M059J (cell line): ENCODE measurements around the gene PITX2. TPM values are rescaled to one million over a fixed set of nuclear protein-coding genes. Genes with fewer than 3 reads are reported as not detected.

Experiments
- DNase-seq: peaks from one replicate; pipeline ENCODE4 v3.0.0-alpha.2; 2012; ENCODE audit warnings: low read depth
- total RNA-seq: library from RNA; depleted of rRNA; stranded (reverse); fragments of >200 nt; shearing (Covaris generic); gene quantifications from 2 replicates; pipeline ENCODE4 v1.2.3, GENCODE V29; 2014

Gene PITX2
- total RNA-seq, 1 experiment from 2014 or later = 15.1 TPM

- DNase-seq = no peak
These were observed 1.5 kb upstream of the PITX2 start for GRCh38 chr4:110624398-110624780.

GRCh38 chr4:110623718-110624397 is 981 bp upstream of the PITX2 start:
- no peak for DNase-seq

GRCh38 chr4:110621839-110622751 is 782 bp downstream of the PITX2 start:
- no peak for DNase-seq

GRCh38 chr4:110621328-110621812 is 1.5 kb downstream of the PITX2 start:
- DNase-seq = no peak

GRCh38 chr4:110620691-110621327 is 2.1 kb downstream of the PITX2 start:
- no peak for DNase-seq

- DNase-seq = no peak
These were observed 2.6 kb downstream of the PITX2 start for GRCh38 chr4:110620322-110620690.

GRCh38 chr4:110619463-110620247 is 3.2 kb downstream of the PITX2 start:
- DNase-seq = no peak

- DNase-seq = no peak
These were observed 4.1 kb downstream of the PITX2 start for GRCh38 chr4:110618581-110619462.

GRCh38 chr4:110617646-110618580 is 5.0 kb downstream of the PITX2 start:
- no peak for DNase-seq

GRCh38 chr4:110617075-110617640 is 5.7 kb downstream of the PITX2 start:
- DNase-seq = no peak

- no peak for DNase-seq
These were observed 6.4 kb downstream of the PITX2 start for GRCh38 chr4:110616238-110617074.

GRCh38 chr4:110615353-110616237 is 7.3 kb downstream of the PITX2 start:
- DNase-seq = no peak

- DNase-seq = no peak
These were observed 7.9 kb downstream of the PITX2 start for GRCh38 chr4:110614976-110615352.

GRCh38 chr4:110614173-110614963 is 8.5 kb downstream of the PITX2 start:
- DNase-seq = no peak

- no peak for DNase-seq
These were observed 9.1 kb downstream of the PITX2 start for GRCh38 chr4:110613745-110614144.

GRCh38 chr4:110612631-110613269 is 10.1 kb downstream of the PITX2 start:
- no peak for DNase-seq
